KMS-11 (cell line): ENCODE results near the gene CACNA2D1.

ENCODE experiments used
- H2AFZ ChIP-seq: fragments of 200-600 bp; sonication (generic); 2 replicates; pipeline ENCODE4 v1.6.1; 2016; ENCODE audit warnings: antibody characterized with exemption, mixed run types, low read depth
- H3K27ac ChIP-seq: fragments of 200-600 bp; sonication (generic); 2 replicates; pipeline ENCODE4 v1.6.1; 2016; ENCODE audit warnings: mild to moderate bottlenecking, mixed run types
- H3K27me3 ChIP-seq: fragments of 200-600 bp; sonication (generic); 2 replicates; pipeline ENCODE4 v1.6.1; 2017; ENCODE audit warnings: mild to moderate bottlenecking, low read depth, mixed run types, moderate library complexity; ENCODE audit not compliant: insufficient read depth
- H3K36me3 ChIP-seq: fragments of 200-600 bp; sonication (generic); 2 replicates; pipeline ENCODE4 v1.6.1; 2017; ENCODE audit warnings: mild to moderate bottlenecking, mixed run types; ENCODE audit not compliant: insufficient read depth
- H3K4me1 ChIP-seq: fragments of 200-600 bp; sonication (generic); 2 replicates; pipeline ENCODE4 v1.6.1; 2016; ENCODE audit warnings: mild to moderate bottlenecking, low read depth, mixed run types; ENCODE audit not compliant: poor library complexity, severe bottlenecking
- H3K4me2 ChIP-seq: fragments of 200-600 bp; sonication (generic); 2 replicates; pipeline ENCODE4 v1.7.0; 2016; ENCODE audit warnings: mild to moderate bottlenecking, mixed run types
- H3K4me3 ChIP-seq: fragments of 200-600 bp; sonication (generic); IDR thresholded peaks from 2 replicates; pipeline ENCODE4 v1.6.1; 2017; ENCODE audit warnings: low read depth, low read length, mixed read lengths; ENCODE audit not compliant: insufficient read depth
- H3K79me2 ChIP-seq: fragments of 200-600 bp; sonication (generic); 2 replicates; pipeline ENCODE4 v1.6.1; 2016; ENCODE audit warnings: low read depth, mixed run types; ENCODE audit not compliant: insufficient read depth
- H3K9ac ChIP-seq: fragments of 200-600 bp; sonication (generic); 2 replicates; pipeline ENCODE4 v1.6.1; 2016; ENCODE audit warnings: mild to moderate bottlenecking, mixed run types
- H4K20me1 ChIP-seq: fragments of 200-600 bp; sonication (generic); 2 replicates; pipeline ENCODE4 v1.6.1; 2016; ENCODE audit warnings: mild to moderate bottlenecking, mixed run types; ENCODE audit not compliant: insufficient read depth
- CTCF ChIP-seq: fragments of 200-600 bp; sonication (generic); conservative IDR thresholded peaks from 2 replicates; pipeline ENCODE4 v1.6.1; 2017; ENCODE audit warnings: low read depth, mild to moderate bottlenecking, antibody characterized with exemption, low read length, moderate library complexity, mixed read lengths

CACNA2D1 gene

GRCh38 chr7:81934596-81935301, 508.8 kb downstream of the CACNA2D1 start:
- Histone ChIP-seq H3K4me1 (peaks cover 5% of the 10 kb centered on the region), H3K27me3 (no peaks in the 10 kb centered on the region), H3K4me3 (no peak overlapping the region), H2AFZ (no peak overlapping the region), H3K36me3 (no peaks in the 10 kb centered on the region), H3K4me2 (no peak overlapping the region), H3K79me2 (no peaks in the 10 kb centered on the region), H3K27ac (no peak overlapping the region), H4K20me1 (no peaks in the 10 kb centered on the region), H3K9ac (no peak overlapping the region)
- TF ChIP-seq CTCF = no peak

GRCh38 chr7:81932936-81933335, 510.6 kb downstream of the CACNA2D1 start:
- no peaks in the 10 kb centered on the region for H3K36me3 ChIP-seq
- no peak overlapping the region for H3K4me3 ChIP-seq
- no peaks in the 10 kb centered on the region for H3K27me3 ChIP-seq
- no peak for TF ChIP-seq CTCF
- H3K4me2 ChIP-seq = no peak overlapping the region
- H3K4me1 ChIP-seq = peaks cover 5% of the 10 kb centered on the region
- H3K79me2 ChIP-seq = no peaks in the 10 kb centered on the region
- no peak overlapping the region for H2AFZ ChIP-seq
- no peaks in the 10 kb centered on the region for H4K20me1 ChIP-seq
- H3K9ac ChIP-seq = no peak overlapping the region
- no peak overlapping the region for H3K27ac ChIP-seq

GRCh38 chr7:81929386-81929785, 514.2 kb downstream of the CACNA2D1 start:
- no peaks in the 10 kb centered on the region for H4K20me1 ChIP-seq
- peaks cover 18% of the 10 kb centered on the region for H3K4me1 ChIP-seq
- H3K36me3 ChIP-seq = no peaks in the 10 kb centered on the region
- no peaks in the 10 kb centered on the region for H3K27me3 ChIP-seq
- no peak overlapping the region for H3K9ac ChIP-seq
- H2AFZ ChIP-seq = no peak overlapping the region
- no peak overlapping the region for H3K4me3 ChIP-seq
- no peak overlapping the region for H3K4me2 ChIP-seq
- TF ChIP-seq CTCF = no peak
- no peak overlapping the region for H3K27ac ChIP-seq
- H3K79me2 ChIP-seq = no peaks in the 10 kb centered on the region

- H3K4me1 ChIP-seq = peaks cover 22% of the 10 kb centered on the region
- H3K4me3 ChIP-seq = no peak overlapping the region
- H3K27me3 ChIP-seq = no peaks in the 10 kb centered on the region
- H3K4me2 ChIP-seq = no peak overlapping the region
- no peak overlapping the region for H2AFZ ChIP-seq
- no peaks in the 10 kb centered on the region for H4K20me1 ChIP-seq
- no peaks in the 10 kb centered on the region for H3K79me2 ChIP-seq
- H3K36me3 ChIP-seq = no peaks in the 10 kb centered on the region
- no peak overlapping the region for H3K27ac ChIP-seq
- no peak overlapping the region for H3K9ac ChIP-seq
- no peak for TF ChIP-seq CTCF
These were observed 517.4 kb downstream of the CACNA2D1 start for GRCh38 chr7:81926154-81926553.
